Endothelial cell of umbilical vein (primary cell): ENCODE measurements around the gene SERPINA5. TPM values are rescaled to one million over a fixed set of nuclear protein-coding genes. Genes with fewer than 3 reads are reported as not detected.

Experiments used
- BruUV-seq: library from RNA; stranded (reverse); fragments of 400-500 nt; replicated peaks from 2 replicates; lab custom pipeline; 2021; lab: Mats Ljungman, UMichigan
- CTCF ChIA-PET: fragments of 300-600, 350-600 bp; sonication (Branson Sonifier 250); formaldehyde crosslinking; loops from one replicate; lab custom pipeline; 2021; ENCODE audit warnings: antibody characterized with exemption, inconsistent platforms; lab: Charles Lee
- POLR2A ChIA-PET: fragments of 300-600, 350-600 bp; sonication (Branson Sonifier 250); formaldehyde crosslinking; loops from one replicate; lab custom pipeline; 2021; ENCODE audit warnings: antibody characterized with exemption, inconsistent platforms; lab: Charles Lee
- DNase-seq: peaks from one replicate; pipeline ENCODE4 v3.0.0-alpha.2; 2011; ENCODE audit warnings: low read depth, low spot score
- FAIRE-seq: peaks from 2 replicates; lab custom pipeline; 2011; peaks lifted over from hg19 to GRCh38; lab: Jason Lieb, UNC
- H2AFZ ChIP-seq: 2 replicates; pipeline ENCODE4 v1.6.0; 2012; ENCODE audit warnings: low read depth, low read length, control low read depth, inconsistent platforms
- H3K27ac ChIP-seq: 2 replicates; pipeline ENCODE4 v1.5.1; 2011; ENCODE audit warnings: low read depth, mild to moderate bottlenecking, control low read depth, low read length, moderate library complexity; ENCODE audit not compliant: insufficient read depth
- H3K27me3 ChIP-seq, 2 experiments: 2 replicates each; pipeline versions ENCODE4 v1.6.0 to v1.6.1; 2011; ENCODE audit warnings: low read length in 2 of 2, mixed read lengths in 1 of 2; ENCODE audit not compliant: control insufficient read depth in 2 of 2, insufficient read depth in 2 of 2
- H3K36me3 ChIP-seq, 2 experiments: 2 replicates in 1 of 2; 3 replicates in 1 of 2; pipeline ENCODE4 v1.5.1; 2011; ENCODE audit warnings: low read length in 2 of 2, mild to moderate bottlenecking in 1 of 2, moderate library complexity in 1 of 2; ENCODE audit not compliant: control insufficient read depth in 2 of 2, insufficient read depth in 2 of 2; ENCODE audit errors: extremely low read depth in 1 of 2
- H3K4me1 ChIP-seq: 3 replicates; pipeline ENCODE4 v1.5.1; 2011; ENCODE audit warnings: mild to moderate bottlenecking, low read length; ENCODE audit not compliant: control insufficient read depth, insufficient read depth; ENCODE audit errors: extremely low read depth
- H3K4me2 ChIP-seq: 2 replicates; pipeline ENCODE4 v1.6.1; 2011; ENCODE audit warnings: low read length, control low read depth, mixed read lengths; ENCODE audit not compliant: insufficient read depth
- H3K4me3 ChIP-seq, 3 experiments: fragments of 200-600 bp in 1 of 3; sonication (generic), shearing (Covaris generic) in 1 of 3; replicated peaks in 1 of 3; 2 replicates each; pipeline ENCODE4 v1.5.1; 2011 to 2016; ENCODE audit warnings: control low read depth in 3 of 3, low read length in 3 of 3, mild to moderate bottlenecking in 2 of 3, inconsistent platforms in 1 of 3, low read depth in 1 of 3, moderate library complexity in 1 of 3; ENCODE audit not compliant: insufficient read depth in 1 of 3
- H3K79me2 ChIP-seq: 2 replicates; pipeline ENCODE4 v1.6.0; 2012; ENCODE audit warnings: low read length, inconsistent platforms; ENCODE audit not compliant: control insufficient read depth, insufficient read depth
- H3K9ac ChIP-seq: replicated peaks from 2 replicates; pipeline ENCODE3; 2011; ENCODE audit warnings: low read length, control low read depth; ENCODE audit not compliant: insufficient read depth; ENCODE audit errors: extremely low read depth
- H3K9me1 ChIP-seq: replicated peaks from 3 replicates; pipeline ENCODE4 v1.6.0; 2011; ENCODE audit warnings: mild to moderate bottlenecking, low read length; ENCODE audit not compliant: control insufficient read depth, insufficient read depth; ENCODE audit errors: extremely low read depth
- H3K9me3 ChIP-seq: replicated peaks from 2 replicates; pipeline ENCODE4 v1.5.1; 2012; ENCODE audit warnings: low read length, inconsistent platforms; ENCODE audit not compliant: control insufficient read depth, insufficient read depth
- H4K20me1 ChIP-seq: replicated peaks from 2 replicates; pipeline ENCODE3; 2011; ENCODE audit warnings: mild to moderate bottlenecking, low read length; ENCODE audit not compliant: control insufficient read depth, insufficient read depth; ENCODE audit errors: extremely low read depth
- CTCF ChIP-seq, 2 donors: IDR thresholded peaks; 1 replicate in 1 of 2; 2 replicates in 1 of 2; pipeline ENCODE4 v1.5.1; 2011; ENCODE audit warnings: low read length in 2 of 2, mild to moderate bottlenecking in 2 of 2, moderate library complexity in 2 of 2, control low read depth in 1 of 2, inconsistent platforms in 1 of 2, low read depth in 1 of 2; ENCODE audit not compliant: insufficient read depth in 1 of 2; ENCODE audit errors: extremely low read depth in 1 of 2
- EZH2 ChIP-seq: IDR thresholded peaks from 2 replicates; pipeline ENCODE4 v1.6.1; 2012; ENCODE audit warnings: borderline replicate concordance, low read depth, mild to moderate bottlenecking, moderate library complexity, low read length, inconsistent platforms; ENCODE audit not compliant: severe bottlenecking
- FOS ChIP-seq: IDR thresholded peaks from 2 replicates; pipeline ENCODE4 v1.6.1; 2011; ENCODE audit warnings: mild to moderate bottlenecking, low read length, moderate library complexity, borderline replicate concordance; ENCODE audit not compliant: insufficient read depth
- GATA2 ChIP-seq: IDR thresholded peaks from 2 replicates; pipeline ENCODE4 v1.7.0; 2011; ENCODE audit warnings: low read depth, mild to moderate bottlenecking, moderate library complexity, mixed read lengths, low read length; ENCODE audit not compliant: insufficient read length, insufficient read depth
- JUN ChIP-seq: IDR thresholded peaks from 2 replicates; pipeline ENCODE4 v1.6.1; 2011; ENCODE audit warnings: borderline replicate concordance, low read depth; ENCODE audit not compliant: insufficient read length, insufficient read depth
- MAX ChIP-seq: IDR thresholded peaks from 2 replicates; pipeline ENCODE4 v1.6.1; 2011; ENCODE audit not compliant: insufficient read depth, insufficient read length
- MYC ChIP-seq: IDR thresholded peaks from one replicate; pipeline ENCODE4 v1.6.1; 2011; ENCODE audit warnings: mild to moderate bottlenecking, low read depth, low read length
- POLR2A ChIP-seq: IDR thresholded peaks from 2 replicates; pipeline ENCODE4 v1.6.1; 2012; ENCODE audit warnings: low read depth, mild to moderate bottlenecking, control low read depth, low read length
- POLR2AphosphoS5 ChIP-seq: IDR thresholded peaks from 2 replicates; pipeline ENCODE4 v1.6.1; 2012; ENCODE audit warnings: low read depth, mild to moderate bottlenecking, control low read depth, low read length, moderate library complexity; ENCODE audit not compliant: insufficient read depth
- dilution Hi-C: fragments of 300-500 bp; cut with MboI; formaldehyde crosslinking; loops from one replicate; pipeline ENCODE4 v1.15.0; 2019; ENCODE audit warnings: low sequenced_read_pairs; ENCODE audit not compliant: extremely low pct_ligation_motif_present
- intact Hi-C: fragments of 100-400 bp; cut with micrococcal nuclease; formaldehyde crosslinking; loops from one replicate; pipeline ENCODE4 v1.10.0; 2022
- polyA plus RNA-seq, 4 experiments: library from polyadenylated mRNA; depleted of rRNA in 3 of 4; stranded (reverse) in 3 of 4; unstranded in 1 of 4; fragments of >200 nt; gene quantifications; 2 replicates each; pipeline versions ENCODE4 v1.2.1 to v1.2.3, GENCODE V29; 2011 to 2012; ENCODE audit warnings: missing spikeins in 1 of 4
- total RNA-seq: library from RNA; stranded (reverse); gene quantifications from 2 replicates; pipeline ENCODE4 v1.2.3, GENCODE V29; 2021

SERPINA5 gene
- total and polyA plus RNA-seq, 2 donors (not counting 3 experiments of a cell fraction or from before 2014, with no cell fraction given): 0.12 TPM; not detected in 1

DNA sequence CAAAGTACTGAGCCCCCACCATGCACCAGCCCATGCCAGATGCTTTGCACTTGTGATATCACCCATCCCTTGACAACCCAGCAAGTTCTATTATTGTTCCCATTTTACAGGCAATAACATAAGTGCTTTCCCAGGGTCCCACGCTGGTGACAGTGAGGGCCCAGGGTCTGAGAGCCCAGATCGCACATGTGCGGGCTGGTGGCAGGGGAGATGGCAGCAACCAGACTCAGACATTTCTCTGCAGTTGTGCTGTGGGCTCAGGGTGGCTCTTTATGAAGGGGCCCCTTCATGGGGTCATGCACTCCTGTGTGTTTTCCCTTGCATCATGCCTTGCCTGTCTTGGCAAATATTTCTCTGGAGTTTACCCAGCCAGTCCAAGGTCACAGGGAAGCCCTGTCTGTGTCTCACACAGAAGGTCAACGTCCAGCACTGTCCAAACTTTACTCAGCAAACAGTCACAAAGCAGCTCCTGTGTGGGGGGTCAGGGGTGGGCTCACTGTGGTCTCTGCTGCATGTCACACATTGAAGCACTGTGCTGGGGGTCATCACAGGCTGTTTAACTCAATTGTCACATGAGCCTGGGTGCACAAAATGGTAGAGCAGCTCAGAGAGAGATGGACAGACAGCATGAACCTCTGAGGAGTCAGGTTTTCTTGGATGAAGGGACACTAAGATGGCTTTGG is 12.7 kb downstream of the SERPINA5 start:
- H3K4me1 ChIP-seq: peaks cover 4% of the 10 kb centered on the region
- no peak overlapping the region for H3K4me3 ChIP-seq
- no peak overlapping the region for H3K9ac ChIP-seq
- dilution Hi-C loops: no loop called here
- FAIRE-seq: no peak
- POLR2A ChIA-PET: no interaction called here
- no peaks in the 10 kb centered on the region for H3K36me3 ChIP-seq
- H3K9me3 ChIP-seq: no peaks in the 10 kb centered on the region
- intact Hi-C loops: no loop called here
- H2AFZ ChIP-seq: no peak overlapping the region
- H4K20me1 ChIP-seq: no peaks in the 10 kb centered on the region
- no TSS peak for BruUV-seq
- H3K4me2 ChIP-seq: no peak overlapping the region
- H3K27ac ChIP-seq: no peak overlapping the region
- DNase-seq: no peak
- TF ChIP-seq POLR2AphosphoS5 (no peak), POLR2A (no peak), MAX (no peak), CTCF (IDR thresholded peaks at IDR 0.05; ENCODE audit: extremely low read depth in 1 of 2, insufficient read depth in 1 of 2, low read depth in 1 of 2, low read length in 2 of 2) (no peak), JUN (no peak), GATA2 (no peak), MYC (no peak), EZH2 (no peak), FOS (no peak)
- CTCF ChIA-PET: no interaction called here
- no peaks in the 10 kb centered on the region for H3K79me2 ChIP-seq
- H3K9me1 ChIP-seq: no peaks in the 10 kb centered on the region
- no peaks in the 10 kb centered on the region for H3K27me3 ChIP-seq
